Breast epithelium (tissue), 4 donors: ENCODE data around the gene TESK2. TPM values are rescaled to one million over a fixed set of nuclear protein-coding genes. Genes with fewer than 3 reads are reported as not detected.

Experiments
- DNase-seq, 2 donors: peaks; one replicate each; pipeline ENCODE4 v3.0.0-alpha.2; 2019; ENCODE audit warnings: low spot score in 2 of 2
- H3K27ac ChIP-seq, 2 donors: fragments of 200-600 bp; sonication (generic) in 1 of 2; one replicate each; pipeline ENCODE4 v1.5.1; 2016 to 2019; ENCODE audit warnings: mild to moderate bottlenecking in 1 of 2
- H3K27me3 ChIP-seq, 2 donors: fragments of 200-600 bp; sonication (generic) in 1 of 2; one replicate each; pipeline versions ENCODE4 v1.5.1 to v1.6.0; 2017 to 2019; ENCODE audit warnings: control low read depth in 1 of 2, mild to moderate bottlenecking in 1 of 2
- H3K36me3 ChIP-seq: fragments of 200-600 bp; one replicate; pipeline ENCODE4 v1.5.1; 2019
- H3K4me1 ChIP-seq, 2 donors: fragments of 200-600 bp; sonication (generic); one replicate each; pipeline ENCODE4 v1.5.1; 2016 to 2019; ENCODE audit warnings: control low read depth in 1 of 2
- H3K4me3 ChIP-seq, 3 donors: fragments of 200-600 bp; sonication (generic); 1 replicate in 2 of 3; 2 replicates in 1 of 3; pipeline ENCODE4 v1.5.1; 2016 to 2019; ENCODE audit warnings: mild to moderate bottlenecking in 3 of 3, moderate library complexity in 2 of 3
- H3K9me3 ChIP-seq, 2 donors: fragments of 200-600 bp; sonication (generic) in 1 of 2; one replicate each; pipeline ENCODE4 v1.5.1; 2016 to 2019; ENCODE audit warnings: control low read depth in 1 of 2
- POLR2A ChIP-seq: fragments of 450-650 bp; IDR thresholded peaks from one replicate; pipeline ENCODE4 v1.6.1; 2016; ENCODE audit warnings: antibody characterized with exemption, mild to moderate bottlenecking, moderate library complexity
- POLR2AphosphoS5 ChIP-seq, 3 donors: sonication (generic); formaldehyde crosslinking; IDR thresholded peaks; one replicate each; pipeline ENCODE4 v1.6.1; 2017; ENCODE audit warnings: antibody characterized with exemption in 3 of 3
- intact Hi-C: fragments of 100-400 bp; cut with DNase I; formaldehyde crosslinking; loops from one replicate; pipeline ENCODE4 v1.15.1; 2023; ENCODE audit warnings: low total_unique reads
- total RNA-seq, 3 donors: library from RNA; depleted of rRNA; stranded (reverse); fragments of >200 nt; gene quantifications; one replicate each; pipeline ENCODE4 v1.1.0, GENCODE V29; 2016
- TF ChIP-seq, protein P1 (sequence below), 3 donors: fragments of 450-650 bp; IDR thresholded peaks; one replicate each; pipeline ENCODE4 v1.5.1; 2016 to 2017; ENCODE audit warnings: antibody characterized with exemption in 3 of 3, mild to moderate bottlenecking in 3 of 3, moderate library complexity in 3 of 3

The TESK2 gene
- total RNA-seq, 3 donors from 2014 or later, result 6.2 to 19.2 (median 11.1) TPM

DNA sequence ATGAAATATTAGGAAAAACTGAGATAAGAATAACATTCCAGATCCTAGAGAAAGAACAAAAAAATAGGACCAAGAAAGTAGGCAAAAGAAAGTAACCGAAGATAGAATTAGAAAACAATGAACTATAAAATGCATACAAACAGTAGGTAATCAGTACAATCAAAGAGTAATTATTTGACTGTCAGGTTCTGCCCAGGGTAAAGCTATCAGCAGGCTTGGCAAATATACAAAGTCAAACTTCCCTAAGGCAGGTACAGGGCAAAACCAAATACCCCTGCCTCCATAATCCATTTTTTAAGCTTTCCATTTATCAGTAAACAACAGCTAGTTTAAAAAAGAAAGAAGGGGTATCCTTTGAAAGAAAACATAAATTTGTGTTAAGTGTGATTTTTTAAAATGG, 44.4 kb downstream of the TESK2 start:
- no peak for DNase-seq
- TF ChIP-seq POLR2AphosphoS5 (IDR thresholded peaks at IDR 0.05) (no peak), POLR2A (no peak)
- TF ChIP-seq, protein P1, sequence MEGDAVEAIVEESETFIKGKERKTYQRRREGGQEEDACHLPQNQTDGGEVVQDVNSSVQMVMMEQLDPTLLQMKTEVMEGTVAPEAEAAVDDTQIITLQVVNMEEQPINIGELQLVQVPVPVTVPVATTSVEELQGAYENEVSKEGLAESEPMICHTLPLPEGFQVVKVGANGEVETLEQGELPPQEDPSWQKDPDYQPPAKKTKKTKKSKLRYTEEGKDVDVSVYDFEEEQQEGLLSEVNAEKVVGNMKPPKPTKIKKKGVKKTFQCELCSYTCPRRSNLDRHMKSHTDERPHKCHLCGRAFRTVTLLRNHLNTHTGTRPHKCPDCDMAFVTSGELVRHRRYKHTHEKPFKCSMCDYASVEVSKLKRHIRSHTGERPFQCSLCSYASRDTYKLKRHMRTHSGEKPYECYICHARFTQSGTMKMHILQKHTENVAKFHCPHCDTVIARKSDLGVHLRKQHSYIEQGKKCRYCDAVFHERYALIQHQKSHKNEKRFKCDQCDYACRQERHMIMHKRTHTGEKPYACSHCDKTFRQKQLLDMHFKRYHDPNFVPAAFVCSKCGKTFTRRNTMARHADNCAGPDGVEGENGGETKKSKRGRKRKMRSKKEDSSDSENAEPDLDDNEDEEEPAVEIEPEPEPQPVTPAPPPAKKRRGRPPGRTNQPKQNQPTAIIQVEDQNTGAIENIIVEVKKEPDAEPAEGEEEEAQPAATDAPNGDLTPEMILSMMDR (IDR thresholded peaks at IDR 0.05), result no peak
- intact Hi-C loops, result no loop called here
- H3K27me3 ChIP-seq, result no peaks in the 10 kb centered on the region
- H3K9me3 ChIP-seq, result no peaks in the 10 kb centered on the region
- H3K27ac ChIP-seq, result no peak overlapping the region
- H3K4me3 ChIP-seq, result no peak overlapping the region
- no peaks in the 10 kb centered on the region for H3K36me3 ChIP-seq
- H3K4me1 ChIP-seq, result no peaks in the 10 kb centered on the region

DNA sequence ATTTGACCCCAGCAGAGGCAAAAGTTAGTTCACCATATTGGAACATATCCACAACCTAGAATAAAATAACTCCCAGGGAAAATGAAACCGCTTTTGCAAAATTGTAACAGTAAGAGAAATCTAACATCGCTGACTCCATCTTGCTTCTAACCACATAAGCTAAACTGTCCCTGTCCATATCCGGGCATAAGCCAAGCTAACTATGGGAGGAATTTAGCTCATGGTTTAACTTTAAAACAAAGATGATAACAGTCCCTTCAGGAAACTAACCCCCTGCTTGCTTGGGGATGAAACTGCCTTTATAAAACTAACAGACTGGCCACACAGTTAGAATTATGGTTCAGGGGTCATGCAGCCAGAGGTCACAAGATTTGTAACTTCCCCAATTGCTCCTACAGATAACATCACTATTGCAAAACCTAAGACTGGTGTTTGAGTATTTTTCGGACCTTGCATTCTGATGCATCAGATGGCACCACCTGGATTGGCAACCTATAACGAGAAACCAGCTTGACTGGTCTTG, 46.3 kb downstream of the TESK2 start:
- no peak for DNase-seq
- no peaks in the 10 kb centered on the region for H3K27me3 ChIP-seq
- H3K27ac ChIP-seq, result peak overlapping the region in 1 of 2 donors; percentile 34
- H3K9me3 ChIP-seq, result no peaks in the 10 kb centered on the region
- TF ChIP-seq, protein P1 (IDR thresholded peaks at IDR 0.05), result no peak
- no peak for TF ChIP-seq POLR2A
- TF ChIP-seq POLR2AphosphoS5 (IDR thresholded peaks at IDR 0.05), result no peak
- no peak overlapping the region for H3K4me3 ChIP-seq
- intact Hi-C loops, result no loop called here
- H3K36me3 ChIP-seq, result no peaks in the 10 kb centered on the region
- H3K4me1 ChIP-seq, result no peaks in the 10 kb centered on the region

DNA sequence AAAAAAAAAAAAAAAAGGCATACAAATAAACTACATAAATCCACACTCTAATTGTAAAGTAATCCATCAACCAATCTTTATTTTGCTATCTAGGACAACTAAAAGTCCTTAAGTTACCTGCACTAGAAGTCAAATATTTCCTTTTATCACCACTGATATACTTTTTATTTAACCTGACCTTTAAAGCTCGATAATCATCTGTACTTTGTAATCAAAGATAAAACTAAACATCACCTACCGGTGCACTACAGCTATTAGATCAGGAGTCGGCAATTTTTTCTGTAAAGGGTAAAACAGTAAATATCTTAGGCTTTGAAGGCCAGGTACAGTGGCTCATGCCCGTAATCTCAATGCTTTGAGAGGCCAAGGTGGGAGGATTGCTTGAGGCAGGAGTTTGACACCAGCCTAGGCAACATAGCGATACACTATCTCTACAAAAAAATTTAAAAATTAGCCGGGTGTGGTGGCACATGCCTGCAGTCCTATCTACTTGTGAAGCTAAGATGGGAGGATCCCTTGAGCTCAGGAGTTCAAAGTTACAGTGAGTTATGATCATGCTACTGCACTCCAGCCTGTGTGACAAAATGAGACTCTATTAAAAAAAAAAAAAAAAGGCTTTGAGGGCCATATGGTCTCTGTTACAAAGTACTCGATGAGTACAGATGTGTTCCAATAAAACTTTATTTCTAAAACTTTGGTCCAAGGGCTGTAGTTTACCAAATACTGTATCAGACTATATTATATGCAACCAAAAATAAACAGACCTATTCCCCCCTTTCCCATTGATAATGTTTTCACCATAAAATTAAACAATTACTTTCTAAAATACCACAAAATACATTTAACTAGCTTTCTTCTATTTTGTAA, 47.1 kb downstream of the TESK2 start:
- no peaks in the 10 kb centered on the region for H3K27me3 ChIP-seq
- H3K27ac ChIP-seq, result no peak overlapping the region
- no peak for DNase-seq
- H3K4me3 ChIP-seq, result no peak overlapping the region
- TF ChIP-seq, protein P1 (IDR thresholded peaks at IDR 0.05), result no peak
- TF ChIP-seq POLR2A, result no peak
- no peak for TF ChIP-seq POLR2AphosphoS5 (IDR thresholded peaks at IDR 0.05)
- intact Hi-C loops, result no loop called here
- H3K4me1 ChIP-seq, result no peaks in the 10 kb centered on the region
- H3K9me3 ChIP-seq, result no peaks in the 10 kb centered on the region
- no peaks in the 10 kb centered on the region for H3K36me3 ChIP-seq

DNA sequence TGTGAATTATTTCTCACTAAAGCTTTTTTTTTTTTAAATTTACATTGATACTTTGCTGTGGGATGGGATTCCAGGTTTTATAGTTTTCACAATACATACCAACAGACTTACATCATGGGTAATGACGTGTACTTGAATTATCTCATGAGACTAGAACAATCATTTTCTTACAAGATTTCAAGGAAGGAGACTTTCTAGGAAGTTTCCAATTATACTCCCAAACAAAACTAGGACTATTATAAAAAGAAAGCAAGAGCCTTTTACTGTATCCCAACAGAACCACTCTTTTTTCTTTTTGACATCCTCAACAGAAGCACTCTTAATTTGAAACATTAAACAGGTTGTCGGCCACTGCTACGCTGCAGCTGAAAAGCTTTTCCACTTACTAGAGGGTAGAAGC, 48.7 kb downstream of the TESK2 start:
- no peaks in the 10 kb centered on the region for H3K4me1 ChIP-seq
- no peaks in the 10 kb centered on the region for H3K27me3 ChIP-seq
- no peak for DNase-seq
- intact Hi-C loops, result no loop called here
- no peak overlapping the region for H3K27ac ChIP-seq
- H3K4me3 ChIP-seq, result no peak overlapping the region
- H3K36me3 ChIP-seq, result no peaks in the 10 kb centered on the region
- no peaks in the 10 kb centered on the region for H3K9me3 ChIP-seq
- TF ChIP-seq, protein P1 (IDR thresholded peaks at IDR 0.05), result no peak
- TF ChIP-seq POLR2AphosphoS5 (IDR thresholded peaks at IDR 0.05) (no peak), POLR2A (no peak)

DNA sequence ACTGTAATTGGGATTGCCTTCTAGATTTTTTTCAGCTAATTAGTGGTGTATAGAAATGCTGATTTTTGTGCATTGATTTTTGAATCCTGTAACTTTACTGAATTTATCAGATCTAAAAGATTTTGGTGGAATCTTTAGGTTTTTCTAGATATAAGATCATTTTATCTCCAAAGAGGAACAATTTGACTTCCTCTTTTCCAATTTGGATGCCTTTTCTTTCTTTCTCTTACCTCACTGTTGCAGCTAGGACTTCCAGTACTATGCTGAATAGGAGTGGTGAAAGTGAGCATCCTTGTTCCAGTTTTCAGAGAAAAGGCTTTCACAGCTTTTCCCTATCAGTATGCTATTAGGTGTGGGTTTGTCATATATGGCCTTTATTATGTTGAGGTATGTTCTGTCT, 53.6 kb downstream of the TESK2 start:
- H3K9me3 ChIP-seq, result no peaks in the 10 kb centered on the region
- no peaks in the 10 kb centered on the region for H3K4me1 ChIP-seq
- DNase-seq, result no peak
- H3K4me3 ChIP-seq, result no peak overlapping the region
- no peaks in the 10 kb centered on the region for H3K36me3 ChIP-seq
- H3K27ac ChIP-seq, result no peak overlapping the region
- TF ChIP-seq, protein P1 (IDR thresholded peaks at IDR 0.05), result no peak
- no peak for TF ChIP-seq POLR2A
- no peak for TF ChIP-seq POLR2AphosphoS5 (IDR thresholded peaks at IDR 0.05)
- intact Hi-C loops, result no loop called here
- no peaks in the 10 kb centered on the region for H3K27me3 ChIP-seq
